Fibroblast of the aortic adventitia (primary cell): ENCODE data around the gene CDK11B. TPM values are rescaled to one million over a fixed set of nuclear protein-coding genes. Genes with fewer than 3 reads are reported as not detected.

Experiments used
- DNase-seq: peaks from one replicate; pipeline ENCODE4 v3.0.0-alpha.2; 2010; ENCODE audit warnings: low read depth
- H3K4me3 ChIP-seq: 2 replicates; pipeline ENCODE4 v1.5.1; 2011; ENCODE audit warnings: low read depth, mild to moderate bottlenecking, control low read depth, low read length, moderate library complexity
- CTCF ChIP-seq: IDR thresholded peaks from 2 replicates; pipeline ENCODE4 v1.5.1; 2011; ENCODE audit warnings: mild to moderate bottlenecking, low read length, control low read depth, inconsistent platforms; ENCODE audit not compliant: insufficient read depth
- total RNA-seq: library from RNA; depleted of rRNA; stranded (reverse); fragments of >200 nt; gene quantifications from 2 replicates; pipeline ENCODE4 v1.2.3, GENCODE V29; 2012; ENCODE audit warnings: low replicate concordance

Gene CDK11B
- total RNA-seq, 1 donor = 10.5 TPM

GRCh38 chr1:1601564-1602303 is 57.1 kb downstream of the CDK11B start:
- no peak for TF ChIP-seq CTCF
- no peak overlapping the region for H3K4me3 ChIP-seq
- no peak for DNase-seq

- H3K4me3 ChIP-seq = peak overlapping the region; percentile 60
- no peak for TF ChIP-seq CTCF
- no peak for DNase-seq
These were observed 57.8 kb downstream of the CDK11B start for GRCh38 chr1:1600861-1601563.

GRCh38 chr1:1599935-1600860 is 58.6 kb downstream of the CDK11B start, which contains the start of gene FNDC10:
Gene FNDC10 (minus strand): TSS chr1:1600135. CDS start chr1:1600015, 120 bp downstream.
- no peak for DNase-seq
- peak within 1 kb of the TSS; percentile 60 for H3K4me3 ChIP-seq
- TF ChIP-seq CTCF = no peak

- no peak for TF ChIP-seq CTCF
- H3K4me3 ChIP-seq = peak overlapping the region; percentile 48
- DNase-seq = peak; percentile 30
These were observed 59.5 kb downstream of the CDK11B start for GRCh38 chr1:1599030-1599934.

GRCh38 chr1:1598720-1599029 is 60.1 kb downstream of the CDK11B start:
- H3K4me3 ChIP-seq = no peak overlapping the region
- no peak for DNase-seq
- TF ChIP-seq CTCF = no peak
